ENCODE results near the gene IRS1.
"Not testable (repeated sequence)": the region's sequence is repeated elsewhere in the genome, so short reads cannot be mapped to it uniquely, and the experiment has no call there.

The IRS1 gene, protein sequence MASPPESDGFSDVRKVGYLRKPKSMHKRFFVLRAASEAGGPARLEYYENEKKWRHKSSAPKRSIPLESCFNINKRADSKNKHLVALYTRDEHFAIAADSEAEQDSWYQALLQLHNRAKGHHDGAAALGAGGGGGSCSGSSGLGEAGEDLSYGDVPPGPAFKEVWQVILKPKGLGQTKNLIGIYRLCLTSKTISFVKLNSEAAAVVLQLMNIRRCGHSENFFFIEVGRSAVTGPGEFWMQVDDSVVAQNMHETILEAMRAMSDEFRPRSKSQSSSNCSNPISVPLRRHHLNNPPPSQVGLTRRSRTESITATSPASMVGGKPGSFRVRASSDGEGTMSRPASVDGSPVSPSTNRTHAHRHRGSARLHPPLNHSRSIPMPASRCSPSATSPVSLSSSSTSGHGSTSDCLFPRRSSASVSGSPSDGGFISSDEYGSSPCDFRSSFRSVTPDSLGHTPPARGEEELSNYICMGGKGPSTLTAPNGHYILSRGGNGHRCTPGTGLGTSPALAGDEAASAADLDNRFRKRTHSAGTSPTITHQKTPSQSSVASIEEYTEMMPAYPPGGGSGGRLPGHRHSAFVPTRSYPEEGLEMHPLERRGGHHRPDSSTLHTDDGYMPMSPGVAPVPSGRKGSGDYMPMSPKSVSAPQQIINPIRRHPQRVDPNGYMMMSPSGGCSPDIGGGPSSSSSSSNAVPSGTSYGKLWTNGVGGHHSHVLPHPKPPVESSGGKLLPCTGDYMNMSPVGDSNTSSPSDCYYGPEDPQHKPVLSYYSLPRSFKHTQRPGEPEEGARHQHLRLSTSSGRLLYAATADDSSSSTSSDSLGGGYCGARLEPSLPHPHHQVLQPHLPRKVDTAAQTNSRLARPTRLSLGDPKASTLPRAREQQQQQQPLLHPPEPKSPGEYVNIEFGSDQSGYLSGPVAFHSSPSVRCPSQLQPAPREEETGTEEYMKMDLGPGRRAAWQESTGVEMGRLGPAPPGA (N-terminal part only)

DNA sequence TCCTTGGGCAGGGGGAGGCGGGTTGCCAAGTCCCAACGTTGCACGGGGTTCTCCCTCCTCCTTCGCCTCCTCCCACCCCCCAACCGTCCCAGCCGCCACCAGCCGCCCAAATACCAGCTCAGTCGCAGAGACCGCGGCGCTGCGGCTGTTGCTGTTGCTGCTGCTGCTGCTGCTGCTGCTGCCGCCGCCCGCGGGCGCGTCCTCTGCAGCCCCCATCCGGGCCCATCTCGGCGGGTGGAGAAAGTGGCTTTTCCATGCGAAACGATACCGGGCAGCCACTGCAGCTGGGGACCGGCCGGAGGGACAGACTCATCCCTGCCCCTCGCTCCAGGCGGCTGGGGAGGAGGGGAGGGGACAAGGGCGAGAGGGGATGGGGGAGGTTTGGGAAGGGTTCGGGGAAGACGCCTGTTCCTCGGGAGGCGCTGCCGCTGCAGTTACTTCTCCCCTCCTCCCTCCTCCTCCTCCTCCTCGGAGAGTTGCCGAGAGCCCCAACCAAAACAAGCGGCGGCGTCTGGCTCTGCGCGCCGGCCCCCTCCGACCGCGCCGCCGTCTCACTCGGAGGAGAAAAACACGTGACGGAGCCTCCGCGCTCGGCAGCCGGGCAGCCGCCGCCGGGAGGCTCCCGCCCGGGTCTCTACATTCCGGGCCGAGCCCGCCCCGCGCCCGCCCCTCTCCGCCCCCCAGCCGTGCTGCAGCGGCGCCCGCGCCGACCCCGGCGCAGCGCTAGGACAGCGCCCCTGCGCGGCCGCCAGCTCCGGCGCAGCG is at the start of gene IRS1:
TSS of gene IRS1 (minus strand) at position 610 of the 765 bp plus-strand sequence. CDS start 1,082 bp downstream, outside the sequence.
- DNase-seq: peak; percentile 48

GRCh38 chr2:226849349-226849748 is 49.7 kb upstream of the IRS1 start:
- DNase-seq: no peak

DNA sequence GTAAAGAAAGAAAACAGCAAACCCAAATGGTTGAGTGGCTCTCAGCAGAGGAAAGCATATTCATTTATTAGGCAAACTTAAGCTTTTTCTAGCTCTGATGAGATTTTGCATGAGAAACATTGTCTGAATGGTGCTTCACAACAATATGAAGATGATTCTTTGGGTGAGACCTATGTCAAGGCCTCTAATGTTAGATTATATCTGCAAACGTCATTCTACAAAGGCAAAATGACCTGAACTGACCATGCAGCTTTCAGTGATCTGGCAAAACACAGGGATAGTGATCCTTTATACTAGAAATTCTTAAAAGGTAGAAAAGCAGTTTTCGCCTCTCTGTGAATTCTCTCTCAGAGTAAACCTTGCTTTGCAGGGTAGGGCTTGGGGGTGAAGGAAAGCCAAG is 47.9 kb upstream of the IRS1 start:
- no peak for DNase-seq

- no peak for DNase-seq
Observed at GRCh38 chr2:226847090-226847489, 47.5 kb upstream of the IRS1 start.

DNA sequence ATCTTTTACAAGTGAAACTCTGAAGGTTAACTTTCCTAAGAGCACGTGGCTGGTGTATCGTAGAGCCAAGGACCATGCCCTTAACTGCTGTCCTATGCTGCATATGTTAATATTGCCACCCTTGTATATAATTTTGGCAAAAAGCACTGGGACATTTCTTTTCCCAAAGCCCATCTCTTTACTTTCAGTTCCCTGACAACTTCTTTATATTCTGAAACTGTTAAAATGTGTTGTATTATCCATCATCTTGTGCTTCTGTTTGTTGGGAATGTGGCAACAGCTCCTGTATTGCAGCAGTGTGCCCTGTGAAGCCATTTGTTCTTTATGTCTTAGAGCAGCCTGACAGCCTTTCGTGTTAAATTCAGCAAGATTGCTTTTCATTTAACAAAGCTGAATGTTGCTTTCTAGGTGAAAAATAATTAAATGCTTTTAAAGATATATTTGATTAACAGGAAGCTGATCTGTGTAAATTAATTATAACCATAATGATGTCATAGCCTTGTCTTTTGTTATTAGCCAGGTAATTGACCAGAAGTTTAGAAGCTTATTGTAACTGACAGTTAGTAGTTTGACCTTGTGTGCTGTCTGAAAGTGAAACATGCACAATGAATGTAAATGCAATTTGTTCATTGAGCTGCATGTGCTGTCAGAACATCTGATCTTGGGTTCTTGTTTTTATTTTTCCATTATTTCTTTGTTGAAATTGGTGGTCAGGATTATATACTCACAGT is 45.9 kb upstream of the IRS1 start:
- no peak for DNase-seq

GRCh38 chr2:226843001-226843400 is 43.4 kb upstream of the IRS1 start:
- DNase-seq: not testable (repeated sequence)

DNA sequence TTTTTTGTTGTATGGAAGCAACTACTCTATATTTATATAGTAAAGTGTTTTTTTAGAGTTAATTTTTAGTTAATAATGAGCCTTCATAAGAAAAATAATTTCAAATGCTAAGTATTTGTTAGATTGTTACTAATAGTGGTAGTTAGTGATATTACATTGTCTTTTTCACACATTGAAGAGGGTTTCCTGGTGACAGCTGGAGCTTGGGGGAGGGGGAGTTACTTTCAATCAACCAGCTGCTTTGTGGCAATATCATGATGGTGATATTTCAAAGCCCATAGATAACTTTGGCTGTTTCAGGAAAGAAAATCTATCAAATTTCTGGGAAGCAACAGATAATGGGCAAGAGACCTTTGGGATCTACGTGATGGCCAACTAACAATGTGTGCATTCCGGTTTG is 40.3 kb upstream of the IRS1 start:
- peak; percentile 61 for DNase-seq

GRCh38 chr2:226839161-226839560 is 39.5 kb upstream of the IRS1 start:
- no peak for DNase-seq

DNA sequence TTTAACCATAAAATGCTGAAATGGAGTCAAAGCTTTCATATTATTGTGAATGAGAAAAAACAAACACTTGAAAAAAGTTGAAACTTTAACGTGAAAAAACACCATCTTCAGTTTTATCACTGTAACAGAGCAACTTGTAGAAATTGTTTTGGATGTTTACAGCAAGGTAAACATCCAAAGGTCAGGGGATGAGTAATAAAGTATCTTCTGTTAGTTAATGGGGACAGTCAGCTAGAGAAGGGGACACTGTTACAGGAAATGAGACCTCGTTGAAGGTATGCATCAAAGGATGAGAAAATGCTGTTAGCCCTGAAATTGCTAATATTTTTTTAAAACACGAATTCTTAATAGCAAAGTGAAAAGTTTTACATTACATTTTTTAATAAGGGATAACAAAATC is 39.1 kb upstream of the IRS1 start:
- DNase-seq: no peak

DNA sequence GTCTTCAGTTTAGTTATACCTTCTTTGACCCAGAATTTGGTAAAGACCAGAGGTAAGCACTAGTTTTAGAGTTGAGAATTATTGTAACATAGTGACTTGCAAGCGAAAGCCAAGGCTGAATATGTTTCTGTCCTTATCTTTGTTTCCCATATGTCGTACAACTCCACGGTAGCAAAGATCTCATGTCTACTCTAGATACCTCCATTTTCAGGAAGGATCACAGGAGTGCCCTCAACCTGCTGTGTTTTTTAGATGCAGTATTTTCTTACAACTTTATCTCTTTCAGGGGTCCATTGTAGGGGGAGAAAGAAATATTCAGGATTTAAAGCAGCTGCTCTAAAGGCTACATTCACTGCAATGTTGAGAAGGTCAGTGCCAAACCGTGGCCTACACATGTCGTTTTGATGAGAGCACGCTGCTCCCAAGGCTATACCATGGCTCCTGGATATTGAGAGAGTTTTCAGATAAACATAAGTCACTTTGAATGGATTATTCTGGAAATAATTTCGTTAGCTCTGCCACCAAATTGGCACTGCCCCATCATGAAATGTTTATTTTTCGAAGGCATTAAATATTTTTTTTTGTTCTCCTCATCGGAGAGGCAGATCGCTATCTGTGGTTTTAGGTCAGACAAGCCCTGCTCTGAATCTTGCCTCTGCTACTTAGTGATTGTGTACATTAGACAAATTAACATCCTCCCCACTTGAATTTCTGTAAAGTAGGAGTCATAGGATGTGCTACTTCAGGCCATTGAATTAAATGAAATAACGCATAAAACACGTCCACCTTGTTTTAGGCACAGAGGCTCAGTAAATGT is 38.4 kb upstream of the IRS1 start:
- DNase-seq: no peak

- no peak for DNase-seq
Observed at GRCh38 chr2:226837334-226837733, 37.7 kb upstream of the IRS1 start.

DNA sequence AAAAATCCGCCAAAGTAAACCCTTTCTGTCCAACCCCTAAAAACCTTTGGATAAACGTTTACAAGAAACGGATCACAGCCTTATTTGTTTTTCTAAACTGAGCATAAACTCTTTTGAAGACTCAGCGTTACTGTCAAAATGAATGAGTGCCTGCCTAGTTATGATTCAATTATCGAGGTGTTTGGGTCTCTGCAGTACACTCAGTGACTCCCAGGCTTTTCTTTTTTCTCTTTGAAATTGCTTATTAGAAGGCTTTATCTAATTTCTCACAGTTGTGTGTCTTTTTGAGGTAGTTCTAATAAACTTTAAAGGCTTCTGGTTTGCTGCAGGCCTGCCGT is 36.9 kb upstream of the IRS1 start:
- no peak for DNase-seq

DNA sequence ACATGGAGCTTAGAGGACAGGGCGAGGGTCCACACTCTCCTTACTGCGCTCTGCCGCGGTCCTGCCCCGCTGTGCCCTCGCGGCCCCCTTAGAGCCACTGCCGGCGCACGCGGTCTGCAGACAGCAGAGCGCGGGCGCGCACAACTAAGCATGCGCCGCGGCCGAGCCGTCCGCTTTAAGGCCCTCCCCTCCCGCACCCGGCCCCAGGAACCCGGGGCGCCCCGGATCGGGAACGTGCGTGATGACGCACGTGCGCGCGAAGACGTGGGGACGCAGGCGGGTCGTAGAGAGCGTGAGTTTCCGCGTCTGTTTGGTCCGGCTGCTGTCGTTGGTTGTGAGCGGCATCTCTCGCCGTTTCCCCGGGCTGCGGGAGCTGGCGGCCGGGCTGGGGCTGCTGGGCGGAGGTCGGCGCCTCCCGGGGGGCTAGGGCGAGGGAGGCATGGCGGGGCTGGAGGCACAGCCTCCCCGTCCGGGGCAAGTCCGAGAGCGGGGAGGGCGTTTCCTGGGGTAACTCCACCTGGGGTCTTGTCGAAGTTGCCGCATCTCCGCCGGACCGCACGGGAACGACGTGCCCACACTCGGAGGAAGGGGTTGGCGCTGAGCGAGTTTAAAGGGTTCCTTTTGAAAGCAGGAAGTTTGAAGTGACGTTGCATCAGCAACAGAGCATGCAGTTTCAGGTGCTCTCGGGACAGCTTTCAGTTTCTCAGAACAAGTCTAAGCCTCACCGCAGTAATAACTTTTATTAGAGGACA is 36.4 kb upstream of the IRS1 start, which contains the start of gene RHBDD1:
TSS of gene RHBDD1 (plus strand) at position 259 of the 752 bp plus-strand sequence. CDS start 28,640 bp downstream, outside the sequence.
- DNase-seq: peak; percentile 38

- DNase-seq: no peak
Observed at GRCh38 chr2:226835420-226835795, 35.8 kb upstream of the IRS1 start.

GRCh38 chr2:226834880-226835279 is 35.3 kb upstream of the IRS1 start:
- not testable (repeated sequence) for DNase-seq

DNA sequence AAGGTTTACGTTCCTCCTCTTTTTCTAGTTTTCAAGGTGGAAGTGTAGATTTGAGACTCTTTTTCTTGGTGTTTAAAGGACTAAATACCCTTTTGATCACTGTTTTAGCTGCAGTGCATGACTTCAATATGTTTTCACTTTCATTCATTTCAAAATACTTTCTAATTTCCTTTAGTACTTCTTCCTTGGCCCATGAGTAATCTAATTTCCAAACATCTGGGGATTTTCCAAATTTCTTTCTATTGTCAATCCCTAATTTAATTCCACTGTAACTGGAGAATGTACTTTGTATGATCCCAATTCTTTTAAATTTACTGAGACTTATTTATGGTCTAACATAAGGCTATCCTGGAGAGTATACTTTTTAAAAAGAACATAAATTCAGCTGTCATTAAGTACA is 32.4 kb upstream of the IRS1 start:
- DNase-seq: no peak

GRCh38 chr2:226831266-226831665 is 31.6 kb upstream of the IRS1 start:
- DNase-seq: no peak

GRCh38 chr2:226829721-226830631 is 30.4 kb upstream of the IRS1 start:
- no peak for DNase-seq

DNA sequence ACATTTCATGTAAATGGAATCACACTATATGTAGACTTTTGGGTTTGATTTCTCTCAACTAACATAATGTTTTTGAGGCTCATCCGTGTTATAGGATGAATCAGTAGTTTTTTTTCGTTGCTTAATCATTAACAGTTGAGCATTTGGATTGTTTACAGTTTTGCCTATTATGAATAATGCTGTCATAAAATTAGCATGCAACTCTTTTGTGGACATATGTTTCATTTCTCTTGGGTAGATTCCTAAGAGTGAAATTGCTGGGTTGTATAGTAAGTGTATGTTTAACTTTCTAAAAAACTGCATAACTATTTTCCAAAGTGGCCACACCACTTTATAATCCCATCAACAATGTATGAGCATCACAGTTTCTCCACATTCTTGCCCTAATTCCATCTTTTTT is 28.6 kb upstream of the IRS1 start:
- DNase-seq: no peak

All from NCI-H1694 (cell line).